Endometrium (tissue), 2 donors: Measurements from ENCODE around the gene ENO1.
"Not testable (repeated sequence)": the region's sequence is repeated elsewhere in the genome, so short reads cannot be mapped to it uniquely, and the experiment has no call there.

ENCODE experiments used
- FAIRE-seq: peaks from 2 replicates; lab custom pipeline; 2012; peaks lifted over from hg19 to GRCh38; lab: Jason Lieb, UNC
- donor health status: control.
- donor health status: control.

Gene ENO1

GRCh38 chr1:8896775-8897174 lies 18.3 kb upstream of the ENO1 start:
- not testable (repeated sequence) for FAIRE-seq

GRCh38 chr1:8892026-8892425 lies 13.5 kb upstream of the ENO1 start:
- no peak for FAIRE-seq

- FAIRE-seq = no peak
Observed at GRCh38 chr1:8891401-8891800, 12.9 kb upstream of the ENO1 start.

GRCh38 chr1:8889925-8890785 lies 11.7 kb upstream of the ENO1 start:
- FAIRE-seq = no peak

GRCh38 chr1:8889103-8889846 lies 10.8 kb upstream of the ENO1 start:
- FAIRE-seq = no peak

GRCh38 chr1:8886589-8886988 lies 8.1 kb upstream of the ENO1 start:
- no peak for FAIRE-seq

GRCh38 chr1:8886031-8886524 lies 7.6 kb upstream of the ENO1 start:
- FAIRE-seq = not testable (repeated sequence)

GRCh38 chr1:8884105-8884504 lies 5.6 kb upstream of the ENO1 start:
- FAIRE-seq = not testable (repeated sequence)

- no peak for FAIRE-seq
Observed at GRCh38 chr1:8883491-8883890, 5.0 kb upstream of the ENO1 start.

- FAIRE-seq = no peak
Observed at GRCh38 chr1:8879922-8880676, 1.6 kb upstream of the ENO1 start.

GRCh38 chr1:8879464-8879921 lies 1.0 kb upstream of the ENO1 start:
- no peak for FAIRE-seq

GRCh38 chr1:8878698-8879463 lies 395 bp upstream of the ENO1 start:
- no peak for FAIRE-seq

- no peak for FAIRE-seq
Observed at GRCh38 chr1:8876087-8876486, 2.4 kb downstream of the ENO1 start.

GRCh38 chr1:8875216-8875861 lies 3.1 kb downstream of the ENO1 start:
- FAIRE-seq = no peak

- FAIRE-seq = no peak
Observed at GRCh38 chr1:8874230-8875201, 4.0 kb downstream of the ENO1 start.

GRCh38 chr1:8873506-8874229 lies 4.8 kb downstream of the ENO1 start:
- FAIRE-seq = no peak

- no peak for FAIRE-seq
Observed at GRCh38 chr1:8873001-8873400, 5.5 kb downstream of the ENO1 start.

- FAIRE-seq = no peak
Observed at GRCh38 chr1:8871965-8872399, 6.5 kb downstream of the ENO1 start.

GRCh38 chr1:8871539-8871935 lies 6.9 kb downstream of the ENO1 start:
- no peak for FAIRE-seq
